GM18502 (cell line): ENCODE data around the gene KLHDC7B.

Experiments used
- ATAC-seq: cut with Tn5 transposase; IDR thresholded peaks from one replicate; pipeline ENCODE4 v1.9.1; 2021; ENCODE audit warnings: mild to moderate bottlenecking; ENCODE audit not compliant: unreplicated experiment, poor library complexity

KLHDC7B gene

DNA sequence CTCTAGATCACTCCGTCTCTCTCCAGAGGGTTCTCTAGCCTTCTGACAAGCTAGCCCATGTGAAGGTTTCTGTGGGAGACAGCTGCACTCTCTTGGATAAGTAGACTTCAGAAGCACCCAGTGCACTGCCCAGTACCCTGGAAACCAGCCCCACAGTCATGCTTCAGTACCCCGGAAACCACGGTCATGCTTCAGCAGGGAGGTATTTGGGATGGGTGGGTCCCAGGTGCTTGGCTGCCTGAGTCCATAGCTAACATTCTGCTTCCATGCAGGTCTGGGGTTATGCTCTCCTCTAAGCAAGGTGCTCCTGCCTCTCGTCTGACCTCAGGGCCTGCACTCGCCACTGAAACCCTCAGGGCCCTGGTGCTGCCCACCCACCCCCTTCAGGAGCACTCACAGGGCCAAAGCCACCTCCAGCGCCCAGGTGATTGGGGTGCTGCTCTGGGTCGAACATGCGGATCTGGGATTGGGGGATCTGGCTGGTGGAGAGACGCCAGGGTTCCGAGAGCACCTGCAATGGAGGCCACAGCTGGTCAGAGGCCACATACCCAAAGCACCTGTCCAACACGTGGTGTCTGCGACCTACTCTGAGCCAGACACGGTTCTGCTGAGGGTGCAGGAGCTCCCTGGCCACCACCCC is 24.3 kb downstream of the KLHDC7B start:
- ATAC-seq = no peak

DNA sequence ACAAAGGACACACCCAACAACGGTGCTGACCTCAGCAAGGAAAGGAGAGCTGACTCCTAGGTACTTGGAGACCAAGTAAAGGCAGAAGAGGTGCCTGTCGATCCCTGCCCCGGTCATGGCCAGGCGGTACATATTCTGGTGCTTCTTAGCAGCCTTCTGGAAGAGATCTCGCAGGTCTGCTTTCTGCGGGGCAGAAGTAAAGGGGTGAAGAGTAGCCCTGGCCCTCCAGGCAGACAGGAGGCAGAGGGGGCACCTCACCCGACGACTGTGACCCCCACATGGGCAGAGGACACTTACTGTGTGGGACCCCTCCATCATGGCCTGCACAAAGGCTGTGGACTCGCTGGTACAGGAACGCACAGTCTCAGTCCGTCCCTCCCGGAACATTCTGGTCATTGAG is 25.2 kb downstream of the KLHDC7B start:
- no peak for ATAC-seq

DNA sequence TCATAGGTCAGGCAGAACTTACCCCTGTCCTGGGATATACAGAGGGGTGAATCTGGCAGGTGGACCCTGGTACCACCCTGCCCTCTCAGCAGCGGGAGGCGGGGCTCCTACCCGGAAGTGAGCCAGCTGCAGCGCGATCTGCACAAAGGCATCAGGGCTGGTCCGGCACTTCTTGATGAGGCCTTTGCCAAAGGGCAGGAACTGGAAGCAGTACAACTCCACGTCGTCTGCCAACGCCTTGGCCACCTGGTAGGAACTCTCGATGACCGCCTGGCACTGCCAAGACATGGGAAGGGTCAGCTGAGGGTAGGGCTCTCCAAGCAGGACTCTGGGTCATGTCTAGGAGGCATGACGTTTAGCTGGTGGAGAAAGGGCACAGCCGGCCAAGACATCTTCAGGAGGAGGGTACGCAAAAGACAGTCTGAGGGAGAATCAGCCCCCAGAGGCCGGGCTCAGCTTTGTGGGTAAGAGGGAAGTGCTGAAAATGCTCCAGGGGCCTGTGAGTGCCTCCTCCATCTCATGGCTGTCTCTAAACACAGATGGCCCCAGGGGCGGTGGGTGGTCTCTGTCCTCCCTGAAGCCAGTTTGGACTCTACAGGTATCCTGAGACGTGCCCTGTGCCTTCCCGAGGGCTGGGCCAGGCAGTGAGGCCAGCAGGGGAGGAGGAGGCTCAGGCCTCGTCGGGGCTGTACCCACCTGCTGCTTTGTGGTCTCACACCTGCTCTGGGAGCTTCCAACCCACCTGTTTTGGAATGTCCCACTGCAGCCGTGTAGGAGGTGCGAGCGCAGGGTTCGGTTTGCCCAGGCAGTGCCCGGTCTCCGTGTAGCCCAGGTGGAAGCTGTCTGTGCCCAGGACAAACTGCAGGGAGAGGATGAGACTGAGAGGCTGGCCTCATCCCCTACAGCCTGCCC is 25.8 kb downstream of the KLHDC7B start:
- ATAC-seq = no peak

DNA sequence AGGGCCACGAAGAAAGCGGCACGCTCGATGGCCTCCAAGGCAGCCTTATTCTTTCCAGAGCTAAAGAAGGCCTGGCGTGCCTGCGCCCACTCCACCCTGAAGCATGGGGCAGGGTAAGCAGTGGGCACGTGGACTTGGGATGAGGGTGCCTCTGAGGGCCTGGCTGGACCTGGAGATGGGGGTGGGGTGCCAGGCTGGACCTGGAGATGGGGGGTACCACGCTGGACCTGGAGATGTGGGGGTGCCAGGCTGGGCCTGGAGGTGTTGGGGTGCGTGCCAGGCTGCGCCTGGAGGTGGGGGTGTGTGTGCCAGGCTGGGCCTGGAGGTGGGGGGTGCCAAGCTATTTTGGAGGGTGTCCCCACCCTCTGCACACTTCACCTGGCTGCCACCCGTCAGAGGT is 27.3 kb downstream of the KLHDC7B start:
- ATAC-seq = no peak

DNA sequence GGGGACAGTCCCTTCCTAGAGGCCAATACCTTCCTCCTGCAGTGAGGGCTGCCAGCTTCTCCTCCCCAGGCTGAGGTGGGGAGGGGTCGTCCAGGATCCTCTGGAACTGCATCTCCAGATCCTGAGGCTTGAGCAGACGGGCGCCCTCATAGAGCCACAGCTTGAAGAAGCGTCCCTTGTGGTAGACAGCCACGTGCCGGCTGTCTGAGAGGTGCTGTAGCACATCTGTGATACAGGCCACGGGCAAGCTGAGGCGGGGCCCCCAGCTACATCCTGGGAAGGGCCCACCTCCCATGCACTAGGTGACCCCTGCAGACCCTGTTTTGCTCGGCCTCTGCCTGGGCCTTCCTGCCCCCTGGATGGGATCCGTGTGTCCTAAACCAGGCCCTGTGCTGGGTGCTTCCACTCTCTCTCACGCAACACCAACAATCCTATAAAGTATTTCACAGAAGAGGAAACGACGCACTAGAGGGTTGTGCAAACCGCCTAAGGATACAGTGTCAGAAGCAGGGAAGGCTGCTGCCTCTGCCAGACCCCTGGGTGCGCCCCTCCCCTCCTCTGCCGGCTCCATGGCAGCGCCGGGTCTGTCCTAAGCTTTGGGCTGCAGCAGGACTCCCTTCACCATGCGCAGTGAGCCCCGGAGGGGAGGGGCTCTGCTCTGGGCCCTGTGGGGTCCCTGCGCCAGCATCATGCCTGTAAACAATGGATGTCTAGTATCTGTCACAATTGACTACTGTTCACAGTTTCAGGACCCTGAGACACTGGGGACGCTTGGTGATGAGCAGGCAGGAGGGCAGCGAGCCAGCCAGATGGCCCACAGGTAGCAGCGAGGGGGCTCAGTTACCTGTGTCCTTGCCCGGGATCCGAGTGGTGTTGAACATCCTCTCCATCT is 28.0 kb downstream of the KLHDC7B start:
- ATAC-seq = no peak

DNA sequence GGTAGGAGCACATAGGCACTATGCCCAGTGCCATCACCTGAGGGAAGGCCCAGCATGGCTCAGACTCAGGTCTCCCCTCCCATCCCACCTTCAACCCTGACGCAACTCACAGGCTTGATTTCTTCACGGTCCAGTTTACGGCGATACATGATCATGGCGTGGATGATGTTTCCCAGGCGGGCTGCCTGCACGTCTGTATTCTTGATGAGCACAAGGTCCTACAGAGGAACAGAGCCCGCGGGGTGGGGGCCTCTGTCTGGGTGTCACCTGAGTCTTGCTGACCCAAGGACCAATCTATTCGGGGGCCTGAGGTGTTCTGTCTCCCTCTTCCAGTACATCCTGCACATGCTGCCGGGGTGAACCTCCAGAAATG is 28.7 kb downstream of the KLHDC7B start:
- ATAC-seq = no peak

DNA sequence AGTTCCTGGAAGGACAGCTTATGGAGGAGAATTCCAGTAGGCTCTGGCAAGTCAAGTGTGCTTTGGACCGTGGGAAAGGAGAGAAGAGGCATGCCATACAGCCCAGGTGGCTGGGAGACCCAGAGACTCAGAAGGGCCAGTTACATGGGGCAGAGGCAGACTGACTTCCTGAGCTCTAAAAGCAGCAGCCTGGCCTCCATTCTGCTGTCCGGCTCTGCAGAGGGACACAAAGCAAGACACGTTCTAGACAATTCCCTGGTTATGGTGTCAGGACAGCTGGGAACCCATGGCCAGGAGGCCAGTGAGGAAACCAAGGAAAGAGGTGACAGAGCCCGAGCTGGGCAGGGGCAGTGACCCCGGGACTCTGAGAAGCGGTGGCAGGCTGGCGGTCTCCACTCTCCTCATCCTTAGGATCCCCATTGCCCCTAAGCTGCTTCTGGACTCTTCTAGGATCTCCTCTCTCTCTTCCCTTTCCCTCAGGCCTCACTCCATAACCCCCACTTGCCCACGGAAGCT is 29.8 kb downstream of the KLHDC7B start:
- ATAC-seq = no peak

DNA sequence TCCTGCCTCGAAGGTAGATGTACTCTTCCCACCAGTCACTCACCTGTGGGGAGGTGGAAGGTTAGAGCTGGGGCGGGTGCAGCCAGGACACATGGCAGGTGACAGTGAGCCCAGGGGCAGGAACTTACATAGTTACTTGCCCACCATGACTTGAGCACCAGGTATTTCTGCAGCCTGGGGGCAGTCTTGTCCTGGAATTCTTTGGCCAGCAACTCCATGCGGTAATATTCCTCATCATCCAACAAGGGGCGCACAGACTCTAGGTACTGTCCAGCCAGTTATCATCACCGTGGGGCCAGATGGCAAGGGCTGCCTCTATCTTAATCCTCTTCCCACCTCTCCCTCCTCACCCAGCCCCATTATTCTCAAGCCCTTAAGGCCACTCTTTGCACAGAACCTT is 30.4 kb downstream of the KLHDC7B start:
- no peak for ATAC-seq

DNA sequence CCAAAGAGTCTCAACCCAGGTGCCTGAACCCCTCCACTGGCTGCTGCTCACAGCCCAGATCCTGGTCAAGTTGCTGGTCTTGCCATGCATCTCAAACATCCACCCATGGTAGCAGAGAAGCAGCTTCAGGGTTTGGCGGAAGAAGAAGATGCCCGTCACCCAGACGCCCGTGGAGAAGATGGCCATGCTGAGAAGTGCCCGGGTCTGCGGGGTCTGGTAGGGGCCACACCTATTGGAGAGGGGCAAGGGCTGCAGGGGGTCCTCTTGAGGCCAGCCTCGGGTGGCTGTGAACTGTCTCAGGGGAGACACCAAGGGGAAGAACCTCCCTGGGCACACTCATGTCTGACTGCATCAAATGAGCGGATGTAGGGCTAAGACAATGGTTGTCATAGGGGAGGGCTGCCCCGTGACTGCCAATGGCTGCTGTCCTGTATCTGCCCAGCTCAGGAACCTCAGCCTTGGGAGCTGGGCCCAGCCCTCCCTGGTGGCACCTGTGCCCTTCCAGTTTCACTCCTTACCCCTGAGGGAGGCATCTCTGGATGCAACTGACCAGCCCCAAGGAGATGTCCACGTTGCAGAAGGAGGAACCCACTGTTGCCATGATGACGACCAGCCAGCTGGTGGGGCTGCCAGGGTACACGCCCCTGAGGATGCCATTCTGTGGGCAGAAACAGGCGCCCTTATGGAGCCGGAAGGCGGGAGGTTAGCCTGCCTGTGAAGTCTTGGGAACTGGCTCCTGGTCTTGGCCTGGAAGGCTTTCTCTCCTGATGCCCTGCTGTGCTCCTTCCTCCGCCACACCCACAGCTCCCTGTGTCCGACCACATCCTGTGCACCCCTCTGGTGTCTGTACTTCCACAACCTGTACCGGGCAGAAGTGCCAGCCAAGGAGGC is 31.4 kb downstream of the KLHDC7B start:
- ATAC-seq = no peak

DNA sequence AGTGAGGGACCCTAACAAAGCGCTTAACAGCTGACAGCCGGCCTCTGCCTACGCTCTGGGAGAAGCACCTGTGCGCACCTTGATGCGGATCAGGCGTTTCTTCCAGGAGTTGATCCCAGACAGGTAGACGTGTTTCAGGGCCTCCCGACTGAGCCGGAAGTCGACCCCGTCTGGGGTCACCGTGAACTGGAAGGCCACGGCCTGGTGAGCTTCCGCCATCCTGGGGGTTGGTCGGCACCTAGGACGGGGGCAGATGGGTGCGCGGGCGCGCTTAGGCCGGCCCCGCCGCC is 31.9 kb downstream of the KLHDC7B start:
- ATAC-seq = no peak

DNA sequence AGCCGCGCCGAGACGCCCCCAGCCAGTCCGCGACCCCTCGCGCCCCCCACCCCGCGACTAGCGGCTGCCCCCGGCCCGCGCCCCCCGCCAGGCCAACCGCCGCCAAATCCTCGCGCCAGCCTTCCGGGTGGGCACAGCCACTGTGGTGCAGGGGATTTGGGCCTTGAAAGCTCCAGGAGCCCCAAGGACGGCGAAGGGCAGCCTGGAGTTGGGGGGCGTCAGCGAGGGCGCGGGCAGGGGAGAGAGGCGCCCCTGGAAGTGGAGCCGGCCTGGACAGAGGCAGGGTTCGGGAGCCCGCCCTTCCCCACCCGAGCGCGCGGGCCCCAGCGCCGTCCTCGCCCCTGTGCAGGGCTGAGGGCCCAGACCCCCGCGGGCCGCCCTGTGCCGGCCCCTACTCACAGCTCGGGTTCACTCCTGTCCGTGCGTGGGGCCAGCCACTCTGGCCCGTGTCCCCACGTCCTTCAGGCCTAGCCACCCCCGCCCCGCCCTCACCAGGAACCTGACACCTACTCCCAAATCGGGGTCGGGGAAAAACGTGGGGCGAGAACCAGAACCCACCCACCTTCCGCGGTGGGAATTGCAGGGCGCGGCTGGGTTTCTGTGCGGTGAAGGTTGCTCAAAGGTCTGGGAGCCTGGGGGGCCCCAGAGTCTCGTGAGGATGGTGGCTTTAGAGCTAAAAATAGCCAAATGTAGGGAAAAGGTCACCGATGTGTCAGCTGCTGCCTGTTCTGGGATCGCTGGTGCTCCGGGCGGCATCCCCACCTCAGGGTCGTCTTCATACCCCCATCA is 32.5 kb downstream of the KLHDC7B start, which contains the start of gene CPT1B:
CPT1B (minus strand) TSS at position 441 of the 789 bp plus-strand sequence. CDS start 512 bp downstream, outside the sequence.
- ATAC-seq = no peak

DNA sequence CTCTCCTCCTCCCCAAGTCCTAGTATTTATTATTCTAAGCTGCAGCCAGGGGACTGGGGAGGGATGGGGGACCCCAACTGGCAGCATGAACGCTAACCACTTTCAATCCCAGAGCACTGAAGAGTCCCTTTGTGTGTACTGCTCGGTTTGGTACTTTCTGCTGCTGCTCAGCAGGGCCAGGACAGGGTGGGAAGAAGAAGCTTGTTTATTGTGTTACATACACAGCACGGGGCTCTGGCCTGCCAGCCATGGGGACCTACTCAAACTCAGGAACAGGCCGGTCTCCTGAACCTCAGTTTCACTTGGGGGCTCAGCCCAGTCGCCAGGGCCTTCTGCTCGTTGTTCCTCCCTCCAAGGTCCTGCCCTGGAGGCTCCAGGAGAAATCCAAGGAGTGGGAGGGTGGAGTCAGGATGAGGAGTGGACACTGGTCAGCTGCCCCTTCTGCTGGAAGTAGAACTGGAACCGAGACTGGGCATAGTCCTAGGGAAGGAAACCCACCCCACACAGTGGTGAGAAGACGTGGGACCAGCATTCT is 33.1 kb downstream of the KLHDC7B start:
- no peak for ATAC-seq

DNA sequence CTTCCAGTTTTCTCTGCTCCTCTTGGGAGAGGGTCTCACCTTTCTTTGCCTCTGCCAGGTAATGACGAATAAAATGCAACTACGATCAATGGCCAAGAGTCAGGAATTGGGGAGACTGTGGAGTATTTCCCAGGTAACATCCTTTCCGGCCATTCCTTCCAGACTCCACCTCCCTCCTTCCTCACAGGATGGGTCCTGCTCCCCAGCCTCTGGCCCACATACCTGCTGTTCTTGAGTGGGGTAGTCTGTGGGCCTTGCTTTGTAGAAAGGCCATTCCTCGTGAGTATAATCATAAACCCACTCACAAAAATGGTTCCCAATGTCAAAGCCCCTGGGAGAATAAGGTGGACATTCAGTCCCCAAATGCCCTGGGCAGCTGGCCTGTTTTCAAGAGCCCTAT is 34.1 kb downstream of the KLHDC7B start:
- no peak for ATAC-seq

DNA sequence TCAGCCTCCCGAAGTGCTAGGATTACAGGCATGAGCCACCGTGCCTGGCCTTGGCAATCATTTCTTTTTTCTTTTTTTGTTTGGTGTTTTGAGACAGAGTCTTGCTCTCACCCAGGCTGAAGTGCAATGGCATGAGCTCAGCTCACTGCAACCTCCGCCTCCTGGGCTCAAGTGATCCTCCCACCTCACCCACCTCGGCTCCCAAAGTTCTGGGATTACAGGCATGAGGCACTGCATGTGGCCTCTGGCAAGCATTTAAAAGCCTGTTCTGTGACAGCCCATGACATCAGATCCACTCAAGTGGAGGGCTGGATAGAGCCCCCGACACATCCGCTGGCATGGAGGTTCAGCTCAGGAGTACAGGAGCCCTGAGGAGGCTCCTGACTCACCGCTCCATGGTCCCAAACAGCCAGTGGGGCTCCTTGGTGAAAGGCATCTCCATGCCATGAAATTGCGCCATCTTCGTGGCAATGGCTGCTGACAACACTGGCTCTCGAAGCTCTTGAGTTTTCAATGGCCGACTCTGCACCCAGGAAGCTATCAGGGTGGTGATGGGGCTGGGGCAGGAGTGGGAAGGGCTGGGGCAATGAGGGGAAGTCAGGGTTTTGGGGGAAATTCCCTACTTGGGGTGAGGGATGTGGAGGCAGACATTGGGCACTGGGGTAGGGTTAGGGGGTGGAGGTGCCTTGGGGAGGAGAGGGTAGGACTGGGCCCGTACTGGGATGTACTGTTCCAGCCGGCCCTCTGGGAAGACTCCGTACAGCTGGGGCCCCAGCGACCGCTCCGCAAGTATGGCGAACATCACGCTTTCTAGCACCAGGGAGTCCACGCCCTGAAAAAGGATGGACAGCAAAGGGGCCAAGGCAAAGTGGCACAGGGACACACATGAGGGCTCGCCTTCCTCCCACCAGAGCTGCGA is 35.6 kb downstream of the KLHDC7B start:
- no peak for ATAC-seq

DNA sequence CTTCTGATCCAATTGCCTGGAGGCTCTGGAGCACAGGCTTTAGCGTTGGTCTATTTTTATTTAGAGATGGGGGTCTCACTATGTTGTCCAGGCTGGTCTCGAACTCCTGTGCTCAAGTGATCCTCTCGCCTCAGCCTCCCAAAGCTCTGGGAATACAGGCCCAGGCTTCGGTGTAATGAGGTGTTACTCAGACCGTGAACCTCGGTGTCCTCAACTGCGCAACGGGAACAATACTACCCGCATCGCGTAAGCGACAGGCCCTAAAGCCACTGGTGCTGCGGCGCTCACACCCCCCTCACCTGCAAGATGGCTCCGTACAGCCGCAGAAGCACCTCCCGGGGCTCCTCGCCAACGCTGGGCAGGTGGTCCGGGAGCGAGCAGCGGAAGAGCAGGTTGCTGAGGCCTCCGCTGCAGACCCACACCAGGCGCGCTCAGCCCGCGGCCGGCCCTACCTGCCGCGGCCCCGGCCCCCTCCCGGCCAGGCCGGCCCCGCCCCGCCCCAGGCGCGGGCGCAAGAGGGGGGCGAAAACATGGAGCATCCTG is 36.3 kb downstream of the KLHDC7B start:
- no peak for ATAC-seq

DNA sequence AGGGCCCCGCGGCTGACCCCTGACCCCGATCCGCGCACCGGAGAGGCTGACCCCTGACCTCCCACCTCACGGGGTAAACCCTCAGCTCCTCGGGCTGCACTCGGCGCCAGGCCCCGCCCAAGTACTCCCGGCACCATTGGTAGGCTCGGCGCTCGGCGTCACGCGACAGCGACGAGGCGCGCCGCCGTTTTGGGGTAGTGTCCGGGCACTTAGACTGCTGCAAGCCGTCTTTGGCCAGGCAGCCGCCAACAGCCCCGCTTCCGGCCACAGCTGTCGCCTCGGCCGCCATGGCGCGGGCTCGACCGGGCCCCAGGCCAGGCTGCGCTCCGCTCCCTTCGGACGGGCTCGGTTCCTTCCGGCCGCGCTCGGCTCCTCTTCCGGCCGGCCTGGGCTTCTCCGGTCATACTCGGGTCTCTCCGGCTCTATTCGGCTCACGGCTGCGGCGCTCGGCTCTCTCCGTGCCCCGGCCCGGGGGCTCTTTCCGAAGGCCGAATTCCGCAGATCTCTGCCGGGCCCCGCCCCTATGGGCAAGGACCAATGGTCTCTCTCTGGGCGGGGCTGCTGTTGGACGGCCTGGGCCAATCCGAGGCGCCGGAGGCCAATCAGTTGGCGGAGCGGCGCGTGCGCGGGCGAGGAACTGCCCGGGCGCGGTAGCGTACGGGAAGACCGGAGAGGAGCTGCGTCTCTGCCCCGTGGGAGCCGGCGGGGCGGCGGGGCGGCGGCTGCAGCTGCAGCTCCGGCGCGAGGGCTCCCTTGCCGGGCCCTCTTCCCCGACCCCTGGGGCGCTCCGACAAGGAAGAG is 37.0 kb downstream of the KLHDC7B start, which contains the start of gene CHKB:
CHKB (minus strand) TSS at position 357 of the 801 bp plus-strand sequence; CDS start at position 289, 68 bp downstream.
- ATAC-seq = peak; percentile 89
